HG02642 (cell line): ENCODE measurements around the gene IFI6.
A peak's percentile ranks its signal among the peaks of the same experiment; 100 is the strongest.
"Not testable (repeated sequence)": the region's sequence is repeated elsewhere in the genome, so short reads cannot be mapped to it uniquely, and the experiment has no call there.

ENCODE experiments used
- ATAC-seq: cut with Tn5 transposase; IDR thresholded peaks from one replicate; pipeline ENCODE4 v1.9.1; 2021; ENCODE audit warnings: mild to moderate bottlenecking; ENCODE audit not compliant: unreplicated experiment, poor library complexity

IFI6 gene

DNA sequence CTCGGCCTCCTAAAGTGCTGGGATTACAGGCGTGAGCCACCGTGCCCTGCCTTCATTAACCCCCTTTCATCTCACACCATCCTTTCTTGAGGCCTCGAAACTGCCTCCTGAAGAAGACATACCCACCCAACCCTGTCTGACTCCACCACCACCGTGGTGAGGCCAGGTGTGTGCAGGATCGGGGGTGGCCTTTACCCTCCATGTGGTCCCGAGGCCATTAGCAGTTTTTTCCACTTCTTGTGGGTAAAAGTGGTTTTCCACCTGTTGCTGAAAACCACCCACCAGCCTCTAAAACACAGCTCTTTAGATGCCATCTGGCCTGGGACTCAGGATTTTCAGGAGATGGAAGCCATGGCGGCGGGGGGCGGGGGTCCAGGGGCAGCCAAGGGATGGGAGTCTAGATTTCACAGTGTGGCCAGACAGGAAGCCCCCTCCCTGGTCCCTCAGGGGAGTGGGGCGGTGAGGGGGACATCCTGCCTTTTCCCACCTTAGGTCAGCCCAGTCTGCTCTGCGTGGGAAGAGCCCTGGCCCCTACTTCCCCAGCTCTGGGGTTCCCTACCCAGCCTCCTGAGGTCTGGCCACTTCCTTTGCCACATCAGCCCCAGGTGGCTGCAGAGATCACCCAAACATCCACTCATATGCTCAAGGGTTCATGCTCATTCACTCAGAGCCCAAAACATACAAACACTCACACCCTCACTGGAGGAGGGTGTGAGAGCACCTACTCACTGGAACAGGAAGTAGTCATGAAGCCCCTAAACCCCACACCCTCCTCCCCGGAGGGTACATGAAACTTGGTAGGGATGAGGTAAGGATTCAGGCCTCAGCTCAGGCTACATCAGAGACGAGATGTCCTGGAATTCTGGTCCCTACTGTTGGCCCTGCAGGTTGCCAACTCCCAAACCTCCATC, 39.4 kb downstream of the IFI6 start:
- ATAC-seq = peak; percentile 37

DNA sequence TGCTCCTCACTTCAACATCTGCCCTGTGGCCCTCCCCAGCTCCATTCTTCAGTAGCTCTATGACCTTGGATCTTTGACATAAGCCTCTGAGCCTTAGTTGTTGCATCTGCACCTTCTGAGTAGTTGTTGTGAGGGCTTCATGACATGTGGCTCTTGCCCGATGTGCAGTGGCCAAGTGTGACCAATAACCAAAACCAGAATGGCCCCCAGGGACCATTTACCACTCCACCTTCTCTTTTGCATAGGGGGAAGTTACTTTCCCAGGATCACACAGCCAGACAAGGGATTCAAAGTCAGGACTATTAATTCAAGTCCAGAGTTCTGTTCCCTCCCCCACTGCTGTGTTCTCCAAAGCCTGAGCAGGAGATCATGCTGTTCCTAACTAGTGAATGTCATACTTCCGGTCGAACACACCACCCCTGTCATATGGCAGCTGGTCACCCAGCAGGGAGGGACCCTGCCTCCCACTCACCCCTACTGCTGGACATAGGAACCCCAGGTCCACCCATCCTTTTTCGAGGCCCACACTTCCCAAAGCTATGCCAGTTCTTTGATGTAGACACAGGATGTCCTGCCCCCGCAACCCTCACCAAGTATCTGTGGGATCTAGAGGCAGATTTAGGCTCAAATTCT, 41.0 kb downstream of the IFI6 start:
- ATAC-seq = peak; percentile 23

DNA sequence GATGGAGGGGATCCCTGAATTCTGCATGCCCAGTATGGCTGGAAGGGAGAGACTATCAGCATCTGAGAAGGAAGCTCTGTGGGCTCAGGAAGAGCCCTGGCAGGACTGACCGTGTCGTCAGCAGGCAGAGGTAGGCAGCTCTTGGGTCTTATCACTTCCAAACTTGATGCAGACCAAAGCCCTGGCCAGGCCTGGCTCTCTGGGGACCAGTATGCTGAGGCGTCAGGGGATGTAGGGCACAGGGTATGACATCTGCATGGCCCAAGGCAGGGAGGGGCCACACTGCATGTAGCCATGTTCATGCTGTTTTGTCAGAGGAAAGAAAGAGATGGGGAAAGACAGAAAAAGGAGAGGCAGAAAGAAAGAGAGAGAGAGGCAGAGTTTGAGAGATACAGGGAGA, 43.3 kb downstream of the IFI6 start:
- no peak for ATAC-seq

DNA sequence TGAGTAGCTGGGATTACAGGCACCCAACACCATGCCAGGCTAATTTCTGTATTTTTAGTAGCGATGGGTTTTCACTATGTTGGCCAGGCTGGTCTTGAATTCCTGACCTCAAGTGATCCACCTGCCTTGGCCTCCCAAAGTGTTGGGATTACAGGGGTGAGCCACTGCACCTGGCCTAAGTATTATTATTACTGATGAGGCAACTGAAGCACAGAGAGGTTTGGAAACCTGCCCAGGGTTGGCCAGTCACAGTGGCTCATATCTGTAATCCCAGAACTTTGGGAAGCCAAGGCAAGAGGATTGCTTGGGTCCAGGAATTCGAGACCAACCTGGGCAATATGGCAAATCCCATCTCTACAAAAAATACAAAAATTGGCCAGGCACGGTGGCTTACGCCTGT, 44.3 kb downstream of the IFI6 start:
- ATAC-seq = not testable (repeated sequence)

DNA sequence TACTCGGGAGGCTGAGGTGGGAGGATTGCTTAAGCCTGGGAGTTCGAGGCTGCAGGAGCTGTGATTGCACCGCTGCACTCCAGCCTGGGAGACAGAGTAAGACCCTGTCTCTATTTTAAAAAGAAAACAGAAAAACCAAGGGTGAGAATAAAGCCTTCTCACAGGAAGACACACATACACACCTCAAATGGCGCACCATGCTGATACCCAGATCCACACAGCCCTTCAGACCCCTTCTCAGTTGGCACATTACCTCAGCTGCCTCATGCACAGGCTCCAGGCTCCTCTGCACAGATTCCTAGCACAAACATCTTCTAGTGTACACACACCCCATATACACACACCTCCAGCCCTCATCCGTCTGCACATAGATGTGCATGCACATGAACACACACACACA, 44.9 kb downstream of the IFI6 start:
- ATAC-seq = no peak

DNA sequence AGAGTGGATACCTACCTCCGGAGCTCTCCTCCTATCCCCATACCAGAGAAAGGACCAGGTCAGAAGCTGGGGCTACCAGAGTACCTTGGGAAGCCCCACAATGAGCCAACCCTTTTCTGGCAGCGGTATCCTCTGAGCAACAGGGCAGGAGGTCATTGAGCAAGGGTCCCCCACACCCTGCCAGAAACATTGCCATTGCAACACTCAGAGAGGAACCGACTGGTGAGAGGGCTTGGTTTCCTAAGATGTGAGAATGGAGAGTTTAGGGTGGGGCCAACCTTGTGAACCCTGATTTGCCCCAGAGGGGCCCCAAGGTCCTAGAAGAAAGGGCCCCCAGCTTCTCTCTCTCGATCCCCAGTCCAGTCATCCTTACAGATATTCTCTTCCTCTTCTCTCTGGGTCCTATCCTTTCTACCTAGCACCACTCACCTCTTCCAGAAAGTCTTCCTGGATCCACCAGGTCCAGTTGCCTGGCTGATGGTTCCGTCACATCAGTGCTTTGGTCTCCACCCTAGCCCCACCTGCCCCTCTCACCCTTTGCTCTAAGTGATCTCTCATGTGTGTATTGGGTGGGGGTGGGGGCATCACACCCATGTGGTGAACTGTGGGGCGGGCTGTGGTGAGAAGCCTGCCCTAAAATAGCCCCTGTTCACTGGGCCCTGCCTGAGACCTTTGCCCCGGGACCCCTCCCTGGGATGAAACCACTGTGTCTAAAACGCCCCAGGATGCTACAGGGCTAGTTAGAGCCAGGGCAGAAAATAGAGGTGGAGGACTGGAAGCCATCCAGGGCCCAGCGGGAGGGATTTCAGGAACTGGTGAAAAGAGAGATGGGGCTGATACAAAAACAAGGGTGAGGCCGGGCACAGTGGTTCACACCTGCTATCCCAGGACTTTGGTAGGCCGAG, 45.7 kb downstream of the IFI6 start:
- no peak for ATAC-seq

DNA sequence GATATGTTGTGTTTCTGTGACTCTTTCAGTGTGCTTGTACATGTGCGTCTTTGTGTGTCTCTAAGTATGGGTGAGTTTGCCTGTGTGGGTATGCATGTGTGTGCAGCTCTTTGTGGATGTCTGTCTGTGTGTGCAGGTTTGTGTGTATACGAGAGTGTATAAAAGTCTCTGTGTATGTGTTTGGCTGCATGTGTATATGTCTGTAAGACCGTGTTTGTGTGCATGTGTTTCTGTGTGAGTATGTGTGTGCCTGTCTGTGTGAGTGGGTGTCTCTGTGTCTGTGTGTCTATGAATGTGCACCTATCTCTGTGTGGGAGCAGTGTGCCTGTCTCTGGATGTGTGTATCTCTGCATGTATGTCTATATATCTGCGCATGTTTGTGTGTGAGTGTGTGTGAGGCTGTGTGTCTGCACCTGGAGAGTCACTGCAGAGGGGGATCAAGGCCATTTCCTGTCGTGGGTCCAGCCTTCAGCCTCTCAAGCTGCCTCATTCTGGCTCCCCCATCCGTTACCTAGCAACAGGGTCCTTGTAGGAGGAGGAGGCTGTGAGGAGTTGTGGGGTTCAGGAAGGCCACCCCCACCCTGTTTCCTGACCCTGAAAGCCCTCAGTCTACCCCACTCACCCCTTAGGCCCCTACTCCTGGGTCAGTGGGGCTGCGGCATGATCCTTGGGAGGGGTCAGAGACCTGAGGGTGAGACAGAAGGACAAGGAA, 47.4 kb downstream of the IFI6 start:
- ATAC-seq = no peak

DNA sequence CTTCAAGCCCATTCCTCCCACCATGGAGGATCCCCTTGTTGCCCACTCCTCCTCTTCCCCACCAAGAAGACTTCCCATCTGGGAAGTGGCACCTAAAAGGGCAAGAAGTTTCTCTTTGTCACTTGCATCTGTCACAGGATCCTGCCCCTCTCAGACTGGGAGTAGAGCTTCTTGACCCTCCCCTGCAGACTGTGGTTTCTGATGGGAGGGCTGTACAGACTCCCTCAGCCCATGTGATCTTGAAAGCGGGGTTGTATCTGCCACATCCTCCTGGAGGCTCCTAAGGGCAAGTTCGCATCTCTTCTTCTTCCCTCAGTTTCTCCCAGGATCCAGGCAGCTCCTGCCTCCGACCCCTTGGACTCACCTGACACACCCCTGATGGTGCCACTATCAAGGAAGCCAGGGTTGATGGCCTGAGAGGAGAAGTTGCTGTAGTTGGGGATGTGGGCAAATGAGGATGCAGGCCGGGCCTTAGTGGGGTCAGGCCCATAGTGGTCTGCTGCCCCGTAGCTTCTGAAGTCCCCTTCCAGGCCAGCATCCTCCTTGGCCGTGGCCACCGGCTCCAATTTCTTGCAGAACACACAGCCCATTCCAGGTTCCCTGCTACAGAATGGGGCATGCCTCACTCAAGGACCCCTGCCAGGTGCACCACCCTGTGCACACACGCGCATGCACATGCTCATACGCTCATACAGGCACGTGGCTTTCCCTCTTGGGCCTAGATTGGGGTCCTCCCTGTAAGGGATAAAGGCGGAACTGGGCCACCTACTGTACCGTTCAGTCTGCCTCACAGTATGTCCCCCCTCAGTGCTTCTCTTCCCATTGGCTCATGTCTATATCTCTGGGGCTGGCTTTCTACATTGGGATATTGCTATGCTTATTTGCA, 48.4 kb downstream of the IFI6 start:
- no peak for ATAC-seq

DNA sequence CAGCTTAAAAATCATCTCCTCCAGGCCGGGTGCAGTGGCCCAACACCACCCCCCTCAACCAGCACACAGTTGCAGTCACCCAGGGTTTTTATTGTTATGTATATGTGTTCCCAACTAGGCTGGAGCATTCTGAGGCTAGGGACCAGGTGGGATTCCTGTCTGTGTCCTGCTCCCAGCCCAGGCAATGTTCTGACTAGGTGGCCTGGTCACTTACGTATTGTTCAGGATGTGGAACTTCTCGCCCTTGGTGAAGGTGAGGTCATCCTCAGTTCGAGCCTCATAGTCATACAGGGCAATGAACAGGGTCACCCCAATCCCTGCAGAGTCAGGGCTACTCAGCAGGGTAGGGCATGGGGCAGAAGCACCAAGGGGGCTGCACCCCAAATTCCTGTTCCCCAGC, 49.2 kb downstream of the IFI6 start:
- no peak for ATAC-seq

DNA sequence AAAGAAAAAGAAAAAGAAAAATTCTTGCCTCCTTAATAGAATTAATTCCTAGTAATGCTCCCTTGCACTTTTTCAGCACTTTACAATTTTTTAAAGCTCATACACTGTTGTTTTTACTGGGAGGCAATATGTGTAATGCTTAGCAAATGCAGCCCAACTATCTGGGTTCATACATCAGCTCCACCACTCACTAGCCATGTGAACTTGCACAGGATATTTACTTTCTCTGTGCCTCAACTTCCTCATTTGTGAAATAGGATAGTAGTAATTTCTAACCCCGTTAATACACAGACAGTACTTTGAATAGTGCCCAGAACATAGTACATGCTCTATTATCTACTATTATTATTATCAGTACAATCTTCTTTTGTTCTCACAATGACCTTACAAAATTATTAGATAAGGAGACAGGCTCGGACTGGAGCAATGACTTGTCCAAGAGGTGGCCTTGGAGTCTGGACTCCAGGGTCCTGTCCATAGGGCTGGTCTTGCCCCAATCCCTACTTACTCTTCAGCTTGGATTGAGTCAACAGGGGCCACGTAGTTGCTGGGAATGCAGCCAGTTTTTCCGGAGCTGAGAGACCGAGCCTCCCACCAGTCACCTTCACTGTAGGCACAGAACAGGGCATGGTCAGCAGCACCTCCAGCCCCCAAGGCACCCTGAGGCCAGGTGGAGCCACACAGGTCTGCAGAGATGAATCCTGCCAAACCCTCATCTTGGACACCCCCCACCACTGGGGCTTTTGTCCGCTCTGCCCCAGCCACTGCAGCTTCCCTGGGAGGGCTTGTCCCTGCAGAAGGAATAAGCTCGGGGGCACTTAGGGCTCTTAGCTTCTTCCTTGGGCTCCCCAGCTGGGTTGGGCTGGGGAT, 50.7 kb downstream of the IFI6 start:
- no peak for ATAC-seq

DNA sequence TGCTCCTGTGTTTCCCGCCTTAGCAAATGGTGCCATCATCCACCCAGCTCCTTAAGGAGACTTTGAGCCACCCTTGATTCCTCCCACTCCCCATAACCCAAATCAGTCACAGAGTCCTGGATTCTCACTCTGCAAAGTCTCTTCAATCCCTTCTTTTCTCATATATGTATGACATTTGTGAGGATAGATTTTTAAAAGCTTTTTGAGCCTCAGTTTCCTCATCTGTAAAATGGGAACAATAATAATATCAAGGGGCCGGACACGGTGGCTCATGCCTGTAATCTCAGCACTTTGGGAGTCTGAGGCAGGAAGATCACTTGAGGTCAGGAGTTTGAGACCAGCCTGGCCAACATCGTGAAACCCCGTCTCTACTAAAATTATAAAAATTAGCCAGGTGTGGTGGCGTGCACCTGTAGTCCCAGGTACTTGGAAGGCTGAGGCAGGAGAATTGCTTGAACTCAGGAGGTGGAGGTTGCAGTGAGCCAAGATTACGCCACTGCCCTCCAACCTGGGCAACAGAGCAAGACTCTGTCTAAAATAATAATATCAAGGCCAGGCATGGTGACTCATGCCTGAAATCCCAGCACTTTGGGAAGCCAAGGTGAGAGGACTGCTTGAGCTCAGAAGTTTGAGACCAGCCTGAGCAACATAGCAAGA, 52.1 kb downstream of the IFI6 start:
- not testable (repeated sequence) for ATAC-seq

DNA sequence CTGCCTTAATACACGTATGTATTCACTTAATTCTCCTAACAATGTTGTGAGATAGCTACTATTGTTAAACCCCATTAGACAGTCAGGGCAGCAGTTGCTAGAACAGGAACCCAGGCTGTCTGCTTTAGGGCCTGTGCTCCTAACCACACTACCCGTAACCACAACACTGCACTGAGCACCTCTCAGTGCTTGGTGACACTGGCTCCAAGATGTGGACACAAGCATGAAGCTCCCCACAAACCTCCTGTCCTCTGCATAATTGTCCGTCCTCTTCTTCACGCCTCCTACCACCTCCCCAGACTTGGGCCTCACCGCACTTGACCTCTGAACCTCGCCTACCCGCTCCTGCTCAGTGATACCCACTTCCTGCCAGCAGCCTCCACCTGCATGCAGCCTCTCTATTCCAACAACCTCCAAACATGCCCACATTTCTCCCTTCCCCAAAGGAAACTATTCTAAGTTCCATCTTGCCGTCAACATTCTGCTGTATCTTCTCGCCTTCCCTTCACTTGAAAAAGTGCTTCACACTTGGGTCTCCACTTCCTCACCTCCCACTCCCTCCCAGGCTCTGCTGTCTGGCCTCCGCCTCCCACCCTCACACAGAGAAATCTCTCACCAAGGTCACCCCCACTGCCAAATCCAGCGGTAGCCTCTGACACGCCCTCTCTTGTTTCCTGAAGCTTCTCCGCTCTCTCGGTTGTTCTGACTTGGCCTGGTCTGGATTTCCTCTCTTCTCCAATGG, 53.5 kb downstream of the IFI6 start:
- ATAC-seq = no peak

DNA sequence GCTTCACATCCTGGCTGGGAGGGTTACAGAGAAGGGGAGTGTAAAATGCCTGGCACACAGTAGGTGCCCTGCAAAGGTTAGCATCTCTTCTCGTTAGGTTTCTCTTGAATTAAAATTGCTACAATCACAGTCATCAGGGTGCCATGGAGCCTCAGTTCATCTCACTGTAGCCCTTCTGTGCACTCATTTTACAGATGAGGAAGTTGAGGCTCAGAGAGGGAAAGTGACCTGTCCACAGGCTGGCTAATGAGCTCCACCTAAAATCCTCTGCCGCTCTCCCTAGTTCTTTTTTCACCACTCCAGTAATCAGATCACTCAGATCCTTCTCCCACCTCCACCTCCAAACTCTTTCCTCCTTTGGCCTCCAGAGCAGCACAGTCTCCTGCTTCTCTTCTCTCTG, 54.6 kb downstream of the IFI6 start:
- ATAC-seq = no peak

DNA sequence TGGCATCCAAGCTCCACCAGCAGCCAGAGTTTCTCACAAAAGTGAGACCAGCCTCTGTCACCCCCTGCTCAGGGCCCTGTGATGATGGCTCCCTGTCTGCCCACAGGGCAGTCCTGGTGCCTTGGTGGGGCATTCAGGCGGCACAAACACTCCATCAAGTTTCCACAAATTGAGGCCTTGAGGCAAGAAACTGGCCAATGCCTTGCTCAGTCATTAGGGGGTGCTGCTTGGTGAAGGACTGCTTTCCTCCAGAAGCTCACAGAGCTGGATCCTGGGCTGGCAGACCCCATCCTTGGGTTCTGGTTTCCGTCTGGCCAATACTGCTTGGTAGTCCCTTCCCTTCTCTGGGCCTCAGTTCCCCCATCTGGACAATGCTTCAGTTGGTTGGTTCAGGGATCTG, 55.6 kb downstream of the IFI6 start:
- ATAC-seq = no peak
